Measurements from ENCODE around the gene LMOD1.
"Not testable (repeated sequence)": the region's sequence is repeated elsewhere in the genome, so short reads cannot be mapped to it uniquely, and the experiment has no call there.

The LMOD1 gene

GRCh38 chr1:201947697-201948008 is 1.3 kb upstream of the LMOD1 start:
- DNase-seq (ENCODE audit: low spot score) = no peak

- DNase-seq (ENCODE audit: low spot score) = no peak
These were observed 505 bp downstream of the LMOD1 start for GRCh38 chr1:201945863-201946223.

DNA sequence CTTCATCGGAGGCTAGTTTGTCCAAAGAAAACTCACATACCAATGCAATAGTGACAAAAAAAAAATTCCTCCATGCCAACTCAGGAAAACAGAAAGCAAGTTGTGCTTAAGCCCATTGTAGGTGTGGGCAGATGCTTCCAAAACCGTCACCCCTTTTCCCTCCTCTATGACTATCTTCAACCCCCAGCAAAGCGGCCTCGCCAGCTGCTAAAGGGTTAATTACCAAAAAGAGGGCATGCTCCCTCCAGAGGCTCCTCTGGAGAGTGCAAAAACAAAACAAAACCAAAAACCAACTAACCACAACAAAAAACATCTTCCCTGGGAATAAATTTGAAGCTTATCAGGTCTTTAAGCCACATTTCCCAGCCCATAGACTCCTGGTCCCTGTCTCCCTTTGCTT is 1.2 kb downstream of the LMOD1 start:
- DNase-seq (ENCODE audit: low spot score) = no peak

GRCh38 chr1:201944639-201945038 is 1.7 kb downstream of the LMOD1 start:
- no peak for DNase-seq (ENCODE audit: low spot score)

DNA sequence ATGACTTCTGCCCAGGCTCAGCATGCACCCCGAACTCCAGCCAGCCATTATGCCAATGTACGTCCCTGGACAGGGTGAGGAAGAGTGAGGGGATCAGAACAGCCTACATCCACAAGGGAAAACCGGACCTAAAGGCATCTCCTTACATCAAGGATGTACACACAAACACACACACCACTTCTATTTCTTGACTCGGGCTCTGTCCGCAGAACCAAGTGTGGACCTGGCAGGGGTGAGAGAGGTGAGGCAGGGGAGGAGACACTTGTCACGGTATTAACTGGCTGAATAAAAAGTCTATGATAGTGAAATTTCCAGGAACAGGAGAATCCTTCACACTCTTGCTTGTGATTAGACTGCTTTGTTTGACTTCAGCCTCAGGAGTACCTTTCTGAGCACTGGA is 2.3 kb downstream of the LMOD1 start:
- DNase-seq (ENCODE audit: low spot score) = no peak

GRCh38 chr1:201942129-201942495 is 4.2 kb downstream of the LMOD1 start:
- DNase-seq (ENCODE audit: low spot score) = no peak

- no peak for DNase-seq (ENCODE audit: low spot score)
These were observed 4.8 kb downstream of the LMOD1 start for GRCh38 chr1:201941420-201942128.

GRCh38 chr1:201940316-201940715 is 6.0 kb downstream of the LMOD1 start:
- DNase-seq (ENCODE audit: low spot score) = not testable (repeated sequence)

- no peak for DNase-seq (ENCODE audit: low spot score)
These were observed 6.8 kb downstream of the LMOD1 start for GRCh38 chr1:201939574-201939973.

- no peak for DNase-seq (ENCODE audit: low spot score)
These were observed 7.2 kb downstream of the LMOD1 start for GRCh38 chr1:201939148-201939547.

DNA sequence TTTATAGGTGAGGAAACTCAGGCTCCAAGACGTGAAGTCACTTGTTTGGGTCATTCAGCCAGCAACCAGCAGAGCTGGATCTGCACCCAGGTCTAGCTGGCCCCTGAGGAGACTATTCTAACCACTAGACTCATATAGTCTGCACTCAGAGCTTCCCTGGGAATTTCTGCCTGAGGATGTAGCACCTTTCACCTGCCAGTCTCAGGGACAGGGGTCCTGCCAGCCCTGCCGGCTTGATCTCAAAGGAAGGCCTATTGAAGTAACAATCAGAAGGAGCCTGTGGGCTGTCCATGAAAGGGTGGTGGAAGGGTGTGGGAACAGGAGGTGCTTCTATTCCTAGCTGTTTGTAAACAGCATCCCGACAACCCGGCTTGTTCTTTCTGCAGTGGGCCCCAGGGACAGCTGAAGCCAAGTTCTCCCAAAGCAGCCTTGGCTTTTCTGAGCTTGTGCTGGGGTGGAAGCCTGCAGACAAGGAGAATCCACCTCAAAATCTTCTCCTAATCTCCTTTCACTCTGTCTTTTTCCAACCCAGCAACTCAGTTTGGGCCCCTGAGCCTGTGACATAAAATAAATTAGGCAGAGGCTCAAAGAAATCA is 7.8 kb downstream of the LMOD1 start:
- no peak for DNase-seq (ENCODE audit: low spot score)

- no peak for DNase-seq (ENCODE audit: low spot score)
These were observed 8.6 kb downstream of the LMOD1 start for GRCh38 chr1:201937624-201938213.

DNA sequence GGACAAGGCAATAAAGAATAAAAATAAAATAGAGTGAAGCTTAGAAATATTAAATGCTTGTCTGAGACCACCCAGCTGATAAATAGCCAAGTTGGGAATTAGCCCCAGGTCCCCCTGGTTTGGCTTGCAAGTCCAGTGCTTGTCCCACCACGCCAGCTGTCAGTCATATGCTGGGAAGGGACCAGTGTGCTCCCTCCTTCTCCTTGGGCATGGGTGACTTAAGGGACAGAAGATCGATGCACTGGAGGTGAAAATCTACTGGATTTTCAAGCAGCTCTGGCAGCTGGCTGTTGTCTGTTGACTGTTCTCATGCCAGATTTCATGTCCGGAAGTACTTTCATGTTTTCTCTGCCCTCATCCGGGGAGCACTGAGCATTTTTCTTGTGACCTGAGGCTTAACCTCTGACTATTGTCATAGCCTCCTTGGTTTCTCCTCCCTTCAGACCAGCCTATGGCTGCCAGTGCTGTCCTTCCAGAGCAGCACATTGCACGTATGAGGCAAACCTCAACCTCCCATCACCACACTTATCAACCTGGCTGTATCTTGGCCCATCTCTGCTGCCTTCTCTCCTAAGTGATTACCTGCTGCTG is 12.4 kb downstream of the LMOD1 start:
- no peak for DNase-seq (ENCODE audit: low spot score)

- no peak for DNase-seq (ENCODE audit: low spot score)
These were observed 15.5 kb downstream of the LMOD1 start for GRCh38 chr1:201930803-201931202.

DNA sequence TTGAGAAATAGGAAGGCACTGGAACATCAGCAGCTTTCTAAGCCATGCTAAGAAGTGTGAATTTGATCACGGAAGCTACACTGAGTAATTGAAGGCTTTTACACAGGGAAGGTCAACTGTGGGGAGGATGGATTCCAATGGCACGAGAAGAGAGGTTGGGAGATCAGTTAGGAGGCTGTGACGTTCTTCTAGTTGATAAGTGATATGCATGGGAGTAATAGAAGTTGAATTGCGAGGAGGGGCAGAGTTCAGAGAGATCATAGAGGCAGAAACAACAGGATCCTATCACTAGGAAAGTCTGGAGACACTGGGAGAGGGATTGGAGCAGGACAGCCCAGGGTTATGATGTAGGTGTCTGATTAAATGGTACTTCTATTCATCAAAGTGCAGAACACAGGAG is 16.2 kb downstream of the LMOD1 start:
- no peak for DNase-seq (ENCODE audit: low spot score)

DNA sequence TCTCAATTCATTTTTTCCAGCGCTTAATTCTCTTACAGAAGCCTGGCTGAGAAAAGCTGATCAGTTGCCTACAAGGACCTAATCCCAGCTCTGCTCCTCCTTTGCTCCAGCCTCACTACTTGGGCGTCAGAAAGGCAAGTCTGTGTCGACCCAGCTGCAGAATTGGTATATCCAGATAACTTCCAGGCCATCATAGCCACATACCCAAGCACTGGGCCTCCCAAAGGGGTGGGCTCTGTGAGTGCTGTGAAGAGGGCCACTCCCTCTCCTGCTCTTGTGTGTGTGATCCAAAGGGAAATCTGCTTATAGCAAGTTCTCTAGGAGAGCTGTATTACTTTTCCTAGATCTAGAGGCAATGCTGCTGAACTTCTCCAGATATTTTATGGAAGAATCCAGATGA is 18.1 kb downstream of the LMOD1 start:
- DNase-seq (ENCODE audit: low spot score) = no peak

GRCh38 chr1:201925981-201926645 is 20.2 kb downstream of the LMOD1 start:
- no peak for DNase-seq (ENCODE audit: low spot score)

DNA sequence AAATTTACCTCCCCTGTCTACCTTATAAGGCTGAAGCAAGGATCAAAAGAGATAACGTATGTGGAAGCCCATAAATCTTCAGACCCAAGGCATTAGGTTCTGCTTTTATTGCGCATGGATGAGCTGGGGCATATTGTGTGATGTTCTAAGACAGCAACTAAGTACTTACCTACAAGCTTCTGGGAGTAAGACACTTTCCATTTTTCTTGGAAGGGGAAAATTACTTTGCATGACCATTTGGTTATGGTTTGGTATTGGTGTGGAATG is 21.1 kb downstream of the LMOD1 start:
- DNase-seq (ENCODE audit: low spot score) = no peak

DNA sequence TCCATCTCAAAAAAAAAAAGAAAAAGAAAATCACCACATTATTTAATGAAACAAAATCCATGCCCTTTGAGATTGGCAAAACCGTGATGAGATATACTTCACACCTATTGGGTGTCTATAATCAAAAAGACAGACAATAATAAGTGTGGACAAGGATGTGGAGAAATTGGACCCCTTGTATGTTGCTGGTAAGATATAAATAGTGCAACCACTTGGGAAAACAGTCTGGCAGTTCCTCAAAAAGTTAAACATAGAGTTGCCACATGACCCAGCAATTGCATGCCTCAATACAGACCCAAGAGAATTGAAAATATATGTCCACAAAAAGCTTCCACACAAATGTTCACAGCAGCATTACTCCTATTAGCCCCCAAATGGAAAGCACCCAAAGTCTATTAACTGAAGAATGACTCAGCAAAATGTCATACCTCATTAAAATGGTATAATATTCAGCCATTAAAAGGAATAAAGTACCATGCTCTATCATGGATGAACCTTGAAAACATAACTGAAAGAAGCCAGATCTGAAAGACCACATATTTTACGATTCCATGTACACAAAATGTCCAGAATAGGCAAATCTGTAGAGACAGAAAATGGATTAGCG is 24.3 kb downstream of the LMOD1 start:
- DNase-seq (ENCODE audit: low spot score) = no peak

DNA sequence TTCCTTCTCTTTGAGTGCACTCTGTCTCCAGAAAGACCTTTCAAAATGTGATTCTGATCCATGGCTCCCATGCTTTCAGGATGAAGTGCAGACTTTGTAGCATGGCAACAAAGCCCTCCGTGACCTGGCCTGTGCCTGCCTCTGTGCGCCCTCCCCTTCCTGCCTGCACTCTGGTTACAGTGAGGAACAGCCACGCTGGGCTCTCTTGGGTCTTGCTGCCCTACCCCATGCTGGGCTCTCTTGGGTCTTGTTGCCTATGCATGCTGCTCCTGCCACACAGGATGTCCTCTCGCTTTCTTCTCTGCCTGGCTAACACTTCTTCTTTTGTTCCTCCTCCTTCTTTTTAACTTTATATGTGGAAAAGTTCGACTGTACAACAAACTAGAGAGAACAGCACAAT is 28.0 kb downstream of the LMOD1 start:
- DNase-seq (ENCODE audit: low spot score) = no peak

DNA sequence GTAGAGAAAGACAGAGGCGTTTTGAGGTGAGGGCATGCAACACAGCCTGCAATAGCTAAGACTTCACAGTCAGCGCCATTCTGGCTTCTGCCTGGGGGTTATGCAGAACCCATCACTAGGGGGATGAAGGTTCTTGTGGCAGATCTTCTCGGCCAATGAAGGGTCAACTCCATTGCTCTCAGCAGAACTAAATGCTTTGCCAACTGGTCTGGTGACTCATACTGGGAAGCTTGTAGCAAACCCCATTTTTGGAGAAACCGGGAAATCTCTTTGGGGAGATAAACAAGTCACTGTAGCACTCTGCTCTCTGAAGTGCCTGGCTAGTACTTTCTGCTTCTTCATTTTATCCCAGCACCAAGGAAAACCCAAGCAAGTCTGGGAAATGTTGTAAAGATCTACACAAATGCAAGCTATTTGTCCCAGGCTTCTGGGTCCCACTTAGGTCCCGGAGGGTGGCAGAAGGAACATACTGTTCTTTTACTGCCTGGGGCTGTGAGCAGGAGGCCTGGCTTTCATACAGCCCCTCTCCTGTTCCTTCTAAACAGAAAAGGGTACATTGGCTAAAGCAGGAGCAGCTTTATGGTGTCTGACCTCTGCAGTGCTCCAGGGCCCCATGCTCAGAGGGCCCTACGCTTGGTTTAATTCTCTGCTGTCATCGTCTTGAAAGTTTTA is 28.9 kb downstream of the LMOD1 start:
- no peak for DNase-seq (ENCODE audit: low spot score)

GRCh38 chr1:201916649-201917249 is 29.6 kb downstream of the LMOD1 start:
- DNase-seq (ENCODE audit: low spot score) = no peak

Data from Ammon's horn (tissue), 1 donor.